Thoracic aorta (tissue), 2 donors: Measurements from ENCODE around the gene B4GALT2. TPM values are rescaled to one million over a fixed set of nuclear protein-coding genes. Genes with fewer than 3 reads are reported as not detected.
A peak's percentile ranks its signal among the peaks of the same experiment; 100 is the strongest.

ENCODE experiments used
- ATAC-seq: fragments of 150-250 bp; one replicate; pipeline ENCODE4 v1.8.0; 2017; ENCODE audit warnings: low read depth; ENCODE audit not compliant: insufficient number of reproducible peaks, low FRiP score
- DNase-seq: peaks from one replicate; pipeline ENCODE4 v3.0.0-alpha.2; 2020; ENCODE audit warnings: low spot score
- H3K27ac ChIP-seq, 2 donors: fragments of 200-600 bp; sonication (generic); 1 replicate in 1 of 2; 2 replicates in 1 of 2; pipeline ENCODE4 v1.5.1; 2016; ENCODE audit warnings: mild to moderate bottlenecking in 2 of 2, moderate library complexity in 2 of 2
- H3K27me3 ChIP-seq: fragments of 200-600 bp; sonication (generic); replicated peaks from 2 replicates; pipeline ENCODE4 v1.6.0; 2016; ENCODE audit warnings: mild to moderate bottlenecking; ENCODE audit not compliant: insufficient read depth
- H3K36me3 ChIP-seq: fragments of 200-600 bp; sonication (generic); one replicate; pipeline ENCODE4 v1.5.1; 2016
- H3K4me1 ChIP-seq, 2 donors: fragments of 200-600 bp; sonication (generic); 1 replicate in 1 of 2; 2 replicates in 1 of 2; pipeline versions ENCODE4 v1.5.1 to v1.6.0; 2016; ENCODE audit warnings: low read depth in 2 of 2, mild to moderate bottlenecking in 1 of 2; ENCODE audit not compliant: control insufficient read depth in 1 of 2
- H3K4me3 ChIP-seq: fragments of 200-600 bp; sonication (generic); 2 replicates; pipeline ENCODE4 v1.5.1; 2016; ENCODE audit warnings: mild to moderate bottlenecking
- H3K9me3 ChIP-seq: fragments of 200-600 bp; sonication (generic); 2 replicates; pipeline ENCODE4 v1.5.1; 2016
- total RNA-seq, 2 donors: library from RNA; depleted of rRNA; stranded (reverse); fragments of >200 nt; gene quantifications; one replicate each; pipeline versions ENCODE4 v1.1.0 to v1.2.3, GENCODE V29; 2016
- TF ChIP-seq, protein P1 (sequence below): fragments of 200-600 bp; sonication (generic); IDR thresholded peaks from one replicate; pipeline ENCODE4 v1.5.1; 2019; ENCODE audit warnings: antibody characterized with exemption

The B4GALT2 gene
- total RNA-seq, 2 donors from 2014 or later: 34.8 to 51.6 TPM

DNA sequence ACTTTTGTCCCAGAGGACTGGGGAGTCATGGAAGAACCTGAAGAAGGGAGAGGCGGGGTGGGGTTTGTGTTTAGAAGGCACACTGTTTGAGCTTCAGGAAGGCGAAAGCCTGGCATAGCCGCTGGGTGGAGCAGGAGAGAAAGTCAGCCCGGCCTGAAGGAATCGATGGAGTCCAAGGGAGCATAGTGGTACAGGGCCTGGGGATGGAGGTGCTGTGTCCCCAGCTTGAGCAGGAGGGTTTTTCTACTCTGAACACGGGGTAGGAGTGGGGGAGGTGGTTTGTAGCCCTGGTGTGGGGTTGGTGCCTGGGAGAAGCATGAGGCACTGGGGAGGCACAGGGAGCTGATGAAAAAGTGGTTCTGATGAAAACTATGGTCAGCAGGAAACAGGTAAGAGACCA is 7.7 kb downstream of the B4GALT2 start:
- DNase-seq (no peak), ATAC-seq (no peak)
- no peaks in the 10 kb centered on the region for H3K9me3 ChIP-seq
- TF ChIP-seq, protein P1, sequence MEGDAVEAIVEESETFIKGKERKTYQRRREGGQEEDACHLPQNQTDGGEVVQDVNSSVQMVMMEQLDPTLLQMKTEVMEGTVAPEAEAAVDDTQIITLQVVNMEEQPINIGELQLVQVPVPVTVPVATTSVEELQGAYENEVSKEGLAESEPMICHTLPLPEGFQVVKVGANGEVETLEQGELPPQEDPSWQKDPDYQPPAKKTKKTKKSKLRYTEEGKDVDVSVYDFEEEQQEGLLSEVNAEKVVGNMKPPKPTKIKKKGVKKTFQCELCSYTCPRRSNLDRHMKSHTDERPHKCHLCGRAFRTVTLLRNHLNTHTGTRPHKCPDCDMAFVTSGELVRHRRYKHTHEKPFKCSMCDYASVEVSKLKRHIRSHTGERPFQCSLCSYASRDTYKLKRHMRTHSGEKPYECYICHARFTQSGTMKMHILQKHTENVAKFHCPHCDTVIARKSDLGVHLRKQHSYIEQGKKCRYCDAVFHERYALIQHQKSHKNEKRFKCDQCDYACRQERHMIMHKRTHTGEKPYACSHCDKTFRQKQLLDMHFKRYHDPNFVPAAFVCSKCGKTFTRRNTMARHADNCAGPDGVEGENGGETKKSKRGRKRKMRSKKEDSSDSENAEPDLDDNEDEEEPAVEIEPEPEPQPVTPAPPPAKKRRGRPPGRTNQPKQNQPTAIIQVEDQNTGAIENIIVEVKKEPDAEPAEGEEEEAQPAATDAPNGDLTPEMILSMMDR: no peak
- no peak overlapping the region for H3K27ac ChIP-seq
- no peak overlapping the region for H3K4me3 ChIP-seq
- no peaks in the 10 kb centered on the region for H3K27me3 ChIP-seq
- no peaks in the 10 kb centered on the region for H3K36me3 ChIP-seq
- H3K4me1 ChIP-seq: peaks cover 5 to 9% of the 10 kb centered on the region in 2 donors

DNA sequence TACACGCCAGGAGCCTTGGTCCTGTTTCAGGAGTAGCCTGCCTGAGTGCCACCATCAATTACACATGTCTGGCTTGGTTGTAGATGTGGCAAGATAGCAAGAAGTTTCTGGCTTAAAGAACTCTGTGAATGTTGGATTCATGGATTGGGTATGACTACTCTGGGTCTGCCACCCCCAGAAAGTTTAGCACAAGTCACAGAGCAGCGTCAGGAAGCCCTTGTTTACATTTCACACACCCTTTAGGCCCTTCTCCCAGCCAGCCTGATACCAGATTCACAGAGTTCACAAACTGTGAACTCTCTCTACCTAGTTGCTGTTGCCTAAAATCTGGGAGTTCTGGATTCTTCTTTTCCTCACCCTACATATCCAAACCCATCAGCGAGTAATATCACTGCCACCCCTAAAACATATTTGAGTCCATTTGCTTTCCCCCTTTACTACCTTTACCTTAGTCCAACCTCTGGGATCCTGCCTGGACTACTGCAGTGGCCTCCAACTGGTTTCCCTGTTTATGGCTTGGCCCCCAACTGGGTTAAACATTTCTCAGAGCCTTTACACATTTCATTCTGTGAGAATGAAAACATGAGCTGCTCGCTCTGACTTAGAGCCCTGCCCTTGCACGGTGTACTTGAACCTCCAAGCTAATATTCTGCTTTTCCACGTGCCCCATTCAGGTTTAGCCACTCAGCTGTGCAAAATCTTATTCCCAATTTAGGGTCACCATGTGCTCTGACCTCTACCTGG is 8.3 kb downstream of the B4GALT2 start:
- peaks cover 8 to 15% of the 10 kb centered on the region in 2 donors for H3K4me1 ChIP-seq
- H3K27ac ChIP-seq: no peak overlapping the region
- no peak for DNase-seq
- no peaks in the 10 kb centered on the region for H3K36me3 ChIP-seq
- no peak overlapping the region for H3K4me3 ChIP-seq
- no peaks in the 10 kb centered on the region for H3K27me3 ChIP-seq
- TF ChIP-seq, protein P1: no peak
- no peak for ATAC-seq
- H3K9me3 ChIP-seq: no peaks in the 10 kb centered on the region

DNA sequence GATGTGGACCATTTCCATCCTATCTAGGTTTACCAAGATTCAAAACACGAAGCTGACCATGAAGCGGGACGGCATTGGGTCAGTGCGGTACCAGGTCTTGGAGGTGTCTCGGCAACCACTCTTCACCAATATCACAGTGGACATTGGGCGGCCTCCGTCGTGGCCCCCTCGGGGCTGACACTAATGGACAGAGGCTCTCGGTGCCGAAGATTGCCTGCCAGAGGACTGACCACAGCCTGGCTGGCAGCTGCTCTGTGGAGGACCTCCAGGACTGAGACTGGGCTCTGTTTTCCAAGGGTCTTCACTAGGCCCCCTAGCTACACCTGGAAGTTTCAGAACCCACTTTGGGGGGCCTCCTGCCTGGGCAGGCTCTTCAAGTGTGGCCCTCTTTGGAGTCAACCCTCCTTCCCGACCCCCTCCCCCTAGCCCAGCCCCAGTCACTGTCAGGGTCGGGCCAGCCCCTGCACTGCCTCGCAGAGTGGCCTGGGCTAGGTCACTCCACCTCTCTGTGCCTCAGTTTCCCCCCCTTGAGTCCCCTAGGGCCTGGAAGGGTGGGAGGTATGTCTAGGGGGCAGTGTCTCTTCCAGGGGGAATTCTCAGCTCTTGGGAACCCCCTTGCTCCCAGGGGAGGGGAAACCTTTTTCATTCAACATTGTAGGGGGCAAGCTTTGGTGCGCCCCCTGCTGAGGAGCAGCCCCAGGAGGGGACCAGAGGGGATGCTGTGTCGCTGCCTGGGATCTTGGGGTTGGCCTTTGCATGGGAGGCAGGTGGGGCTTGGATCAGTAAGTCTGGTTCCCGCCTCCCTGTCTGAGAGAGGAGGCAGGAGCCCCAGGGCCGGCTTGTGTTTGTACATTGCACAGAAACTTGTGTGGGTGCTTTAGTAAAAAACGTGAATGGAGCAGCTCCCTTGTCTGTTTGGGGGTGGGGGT is 11.5 kb downstream of the B4GALT2 start:
- Histone ChIP-seq H3K4me3 (peak overlapping the region; percentile 77), H3K27me3 (no peaks in the 10 kb centered on the region), H3K27ac (peak overlapping the region; percentile 70 to 84), H3K4me1 (peaks cover 8 to 18% of the 10 kb centered on the region in 2 donors), H3K9me3 (no peaks in the 10 kb centered on the region), H3K36me3 (no peaks in the 10 kb centered on the region)
- DNase-seq (no peak), ATAC-seq (no peak)
- TF ChIP-seq, protein P1: no peak

DNA sequence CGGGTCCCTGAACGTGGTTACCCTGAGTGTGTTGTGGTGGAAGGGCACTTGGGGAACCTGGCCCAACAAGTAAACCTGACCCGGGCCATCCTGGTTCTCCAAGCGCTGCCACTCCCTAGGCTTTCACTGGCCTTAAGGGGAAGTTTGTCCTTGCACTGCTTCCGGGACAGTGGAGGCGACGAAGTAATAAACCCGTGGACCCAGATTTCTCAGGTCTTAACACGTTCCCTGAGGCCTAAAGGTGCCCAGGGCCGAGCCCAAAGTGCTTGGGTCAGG is 12.1 kb downstream of the B4GALT2 start:
- Histone ChIP-seq H3K9me3 (no peaks in the 10 kb centered on the region), H3K4me1 (peaks cover 8 to 21% of the 10 kb centered on the region in 2 donors), H3K36me3 (no peaks in the 10 kb centered on the region), H3K27me3 (no peaks in the 10 kb centered on the region), H3K27ac (peak overlapping the region; percentile 70 to 84), H3K4me3 (peak overlapping the region; percentile 77)
- ATAC-seq (no peak), DNase-seq (no peak)
- TF ChIP-seq, protein P1: no peak

DNA sequence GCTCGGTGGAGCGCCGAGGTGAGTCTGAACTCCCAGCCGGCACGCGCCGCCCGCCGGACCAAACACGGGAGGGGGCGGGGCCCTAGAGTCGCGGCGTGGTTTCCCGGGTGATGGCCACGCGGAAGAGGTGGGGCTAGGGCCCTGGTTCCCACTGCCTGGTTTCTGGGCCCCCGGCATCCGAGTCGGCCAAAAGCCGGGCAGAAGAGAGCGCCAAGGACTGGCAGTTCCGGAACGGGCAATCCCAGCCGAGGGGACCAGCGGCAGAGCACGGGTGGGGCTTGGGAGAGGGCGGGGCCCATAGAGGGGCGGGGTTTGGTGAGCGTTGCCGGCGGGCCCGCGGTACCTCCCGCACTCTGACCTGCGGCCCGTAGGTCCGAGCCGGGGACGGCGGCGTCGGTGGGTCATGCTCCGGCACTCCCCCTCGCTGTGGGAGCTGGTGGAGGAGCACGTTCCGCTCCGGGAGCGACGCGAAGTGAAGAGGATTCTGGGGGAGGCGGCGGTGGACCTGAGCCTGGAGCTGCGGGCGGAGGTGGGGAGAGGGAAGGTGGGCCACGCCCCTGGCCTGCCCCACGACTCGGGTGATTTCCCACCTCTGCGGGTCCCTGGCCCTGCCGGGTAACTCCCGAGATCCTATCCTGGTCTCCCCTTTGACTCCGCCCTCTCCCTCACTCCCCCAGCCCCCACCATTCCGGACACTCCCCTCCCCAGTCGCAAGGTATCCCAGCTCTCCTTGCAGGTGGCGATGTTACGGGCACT is 12.6 kb downstream of the B4GALT2 start, which contains the start of gene CCDC24:
CCDC24 (plus strand) TSS at position 124 of the 756 bp plus-strand sequence; CDS start at position 404, 280 bp downstream.
- Histone ChIP-seq H3K4me3 (peak within 1 kb of the TSS; percentile 77), H3K27me3 (no peaks in the 10 kb centered on the region), H3K9me3 (no peaks in the 10 kb centered on the region), H3K27ac (peak within 1 kb of the TSS; percentile 70 to 84), H3K4me1 (peaks cover 13 to 26% of the 10 kb centered on the region in 2 donors), H3K36me3 (no peaks in the 10 kb centered on the region)
- DNase-seq (peak; percentile 72), ATAC-seq (peak; percentile 68)
- TF ChIP-seq, protein P1: no peak
